Esophagus squamous epithelium (tissue), 5 donors: Measurements from ENCODE around the gene LOXHD1. TPM values are rescaled to one million over a fixed set of nuclear protein-coding genes. Genes with fewer than 3 reads are reported as not detected.
A peak's percentile ranks its signal among the peaks of the same experiment; 100 is the strongest.

Experiments used
- DNase-seq: peaks from one replicate; lab custom pipeline; 2025; lab: John Stamatoyannopoulos, UW
- H3K27ac ChIP-seq, 4 donors: fragments of 200-600 bp; sonication (generic); one replicate each; pipeline ENCODE4 v1.5.1; 2016 to 2019; ENCODE audit warnings: mild to moderate bottlenecking in 1 of 4
- H3K27me3 ChIP-seq, 4 donors: fragments of 200-600 bp; sonication (generic); 1 replicate in 3 of 4; 2 replicates in 1 of 4; pipeline versions ENCODE4 v1.5.1 to v1.6.0; 2017 to 2021; ENCODE audit warnings: antibody characterized with exemption in 1 of 4
- H3K36me3 ChIP-seq, 3 donors: fragments of 200-600 bp; sonication (generic); one replicate each; pipeline ENCODE4 v1.5.1; 2016 to 2019
- H3K4me1 ChIP-seq, 3 donors: fragments of 200-600 bp; sonication (generic); one replicate each; pipeline ENCODE4 v1.5.1; 2017 to 2019
- H3K4me3 ChIP-seq, 4 donors: fragments of 200-600 bp; sonication (generic); 1 replicate in 3 of 4; 2 replicates in 1 of 4; pipeline ENCODE4 v1.5.1; 2016 to 2019; ENCODE audit warnings: mild to moderate bottlenecking in 2 of 4, moderate library complexity in 1 of 4
- H3K9me3 ChIP-seq, 3 donors: fragments of 200-600 bp; sonication (generic); one replicate each; pipeline ENCODE4 v1.5.1; 2016 to 2019
- POLR2A ChIP-seq, 4 donors: fragments of 450-650 bp; IDR thresholded peaks; one replicate each; pipeline ENCODE4 v1.6.1; 2017; ENCODE audit warnings: antibody characterized with exemption in 4 of 4, mild to moderate bottlenecking in 4 of 4, moderate library complexity in 3 of 4
- WGBS, 2 donors: methylation state at CpG; one replicate each; pipeline ENCODE4 v1.1.5; 2018; 5-methylcytosine and 5-hydroxymethylcytosine counted together
- intact Hi-C: fragments of 100-400 bp; cut with DNase I; formaldehyde crosslinking; loops from one replicate; pipeline ENCODE4 v1.15.0; 2022
- total RNA-seq, 4 donors: library from RNA; depleted of rRNA; stranded (reverse); fragments of >200 nt; gene quantifications; one replicate each; pipeline ENCODE4 v1.1.0, GENCODE V29; 2016
- TF ChIP-seq, protein P1 (sequence below), 6 experiments: fragments of 450-650 bp in 4 of 6; fragments of 200-600 bp in 2 of 6; sonication (generic) in 2 of 6; IDR thresholded peaks; one replicate each; pipeline ENCODE4 v1.5.1; 2016 to 2019; ENCODE audit warnings: antibody characterized with exemption in 6 of 6, mild to moderate bottlenecking in 4 of 6, moderate library complexity in 4 of 6
- donor health status: DM: yes; HTN: yes; CAD: no.

LOXHD1 gene
- total RNA-seq, 4 donors from 2014 or later = 0.19 TPM; not detected in 3

DNA sequence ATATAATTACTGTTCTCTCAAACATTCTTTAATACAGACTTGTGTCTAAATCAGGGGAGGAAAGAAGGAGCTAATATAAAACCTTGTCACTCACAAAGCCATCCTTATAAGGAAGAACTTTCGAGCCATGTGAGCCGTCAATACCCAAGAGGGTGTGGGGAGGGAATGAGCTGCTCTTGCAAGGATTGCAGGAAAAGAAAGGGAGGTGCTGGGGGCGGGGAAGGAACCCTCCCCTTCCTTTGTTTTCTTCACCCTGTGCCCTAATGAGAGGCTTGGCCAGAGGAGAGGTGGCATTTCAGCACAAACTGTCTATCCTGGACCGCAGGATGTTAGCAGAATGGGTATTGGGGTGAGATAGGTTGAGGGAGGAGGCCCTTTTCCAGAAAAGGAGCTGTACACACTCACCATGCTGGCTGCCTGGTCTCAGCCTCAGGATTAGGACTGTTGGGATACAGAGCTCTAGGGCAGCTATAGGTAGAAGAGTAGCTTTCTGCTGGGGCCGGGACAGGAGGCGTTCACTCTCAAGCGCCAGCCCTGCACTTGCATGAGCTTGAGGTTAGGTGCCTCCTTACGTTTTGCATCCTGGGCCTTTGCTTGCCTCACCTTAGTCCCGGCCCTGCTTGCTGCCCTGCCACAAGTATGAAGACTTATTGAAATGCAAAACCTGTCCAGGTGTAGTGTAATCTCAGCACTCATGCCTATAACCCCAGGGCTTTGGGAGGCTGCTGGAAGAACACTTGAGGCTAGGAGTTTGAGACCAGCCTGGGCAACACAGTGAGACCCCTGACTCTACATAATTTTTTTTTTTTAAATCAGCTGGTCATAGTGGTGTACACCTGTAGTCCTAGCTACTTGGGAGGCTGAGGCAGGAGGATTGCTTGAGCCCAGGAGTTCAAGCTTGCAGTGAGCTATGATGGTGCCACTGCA is 190.5 kb downstream of the LOXHD1 start:
- 28 to 39% methylated on average over 4 to 6 of the region's 9 CpGs for WGBS, 2 donors

DNA sequence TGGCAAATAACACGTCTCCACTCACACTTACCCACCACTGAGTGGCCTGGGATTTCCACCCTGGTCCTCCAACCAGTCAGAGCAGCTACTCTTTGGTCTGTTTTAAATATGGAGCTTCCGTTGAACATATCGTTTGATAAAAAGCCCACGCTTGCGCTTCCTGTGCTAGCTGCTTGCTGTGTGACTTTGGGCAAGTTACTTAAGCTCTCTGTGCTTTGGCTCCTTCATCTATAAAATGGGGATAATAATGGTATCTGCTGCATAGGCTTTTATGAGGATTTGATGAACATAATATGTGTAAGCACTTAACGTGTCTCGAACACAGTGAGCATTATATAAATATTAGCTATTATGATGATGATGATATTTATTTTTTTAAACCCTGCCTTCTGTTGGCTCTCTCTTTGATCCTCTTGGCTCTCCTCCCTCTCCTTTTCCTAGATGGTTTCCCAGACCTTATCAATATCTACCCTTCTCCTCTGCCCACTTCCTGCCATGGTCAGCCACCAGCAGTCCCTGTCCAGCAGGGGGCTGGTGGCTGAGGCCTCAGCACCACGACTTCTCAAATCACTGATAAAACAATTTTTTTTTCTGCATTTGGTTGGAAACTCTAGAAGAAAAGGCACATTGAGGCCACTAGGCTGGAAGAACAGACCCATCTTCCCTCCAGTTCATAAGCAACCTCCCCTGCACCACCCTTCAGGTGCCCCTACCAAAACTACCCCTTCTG is 191.9 kb downstream of the LOXHD1 start:
- Histone ChIP-seq H3K4me1 (peaks cover 0 to 55% (median 15%) of the 10 kb centered on the region in 3 donors), H3K27me3 (peaks cover 0 to 12% (median 0%) of the 10 kb centered on the region in 4 donors), H3K27ac (no peak overlapping the region), H3K36me3 (no peaks in the 10 kb centered on the region), H3K9me3 (no peaks in the 10 kb centered on the region), H3K4me3 (no peak overlapping the region)
- 69 to 76% methylated on average over 8 of the region's 8 CpGs for WGBS, 2 donors
- no peak for TF ChIP-seq POLR2A (IDR thresholded peaks at IDR 0.05)
- TF ChIP-seq, protein P1, sequence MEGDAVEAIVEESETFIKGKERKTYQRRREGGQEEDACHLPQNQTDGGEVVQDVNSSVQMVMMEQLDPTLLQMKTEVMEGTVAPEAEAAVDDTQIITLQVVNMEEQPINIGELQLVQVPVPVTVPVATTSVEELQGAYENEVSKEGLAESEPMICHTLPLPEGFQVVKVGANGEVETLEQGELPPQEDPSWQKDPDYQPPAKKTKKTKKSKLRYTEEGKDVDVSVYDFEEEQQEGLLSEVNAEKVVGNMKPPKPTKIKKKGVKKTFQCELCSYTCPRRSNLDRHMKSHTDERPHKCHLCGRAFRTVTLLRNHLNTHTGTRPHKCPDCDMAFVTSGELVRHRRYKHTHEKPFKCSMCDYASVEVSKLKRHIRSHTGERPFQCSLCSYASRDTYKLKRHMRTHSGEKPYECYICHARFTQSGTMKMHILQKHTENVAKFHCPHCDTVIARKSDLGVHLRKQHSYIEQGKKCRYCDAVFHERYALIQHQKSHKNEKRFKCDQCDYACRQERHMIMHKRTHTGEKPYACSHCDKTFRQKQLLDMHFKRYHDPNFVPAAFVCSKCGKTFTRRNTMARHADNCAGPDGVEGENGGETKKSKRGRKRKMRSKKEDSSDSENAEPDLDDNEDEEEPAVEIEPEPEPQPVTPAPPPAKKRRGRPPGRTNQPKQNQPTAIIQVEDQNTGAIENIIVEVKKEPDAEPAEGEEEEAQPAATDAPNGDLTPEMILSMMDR (IDR thresholded peaks at IDR 0.05) = no peak
- intact Hi-C loops = no loop called here
- no peak for DNase-seq

More for the DNA sequence above, 190.5 kb downstream of the LOXHD1 start:
- no peaks in the 10 kb centered on the region for H3K36me3 ChIP-seq
- no peak overlapping the region for H3K4me3 ChIP-seq
- no peak for DNase-seq
- intact Hi-C loops = no loop called here
- H3K27me3 ChIP-seq = peaks cover 0 to 16% (median 0%) of the 10 kb centered on the region in 4 donors
- peak overlapping the region in 1 of 4 donors; percentile 25 for H3K27ac ChIP-seq
- H3K9me3 ChIP-seq = no peaks in the 10 kb centered on the region
- TF ChIP-seq, protein P1 (IDR thresholded peaks at IDR 0.05) = no peak
- TF ChIP-seq POLR2A (IDR thresholded peaks at IDR 0.05) = no peak
- H3K4me1 ChIP-seq = peaks cover 0 to 57% (median 15%) of the 10 kb centered on the region in 3 donors

DNA sequence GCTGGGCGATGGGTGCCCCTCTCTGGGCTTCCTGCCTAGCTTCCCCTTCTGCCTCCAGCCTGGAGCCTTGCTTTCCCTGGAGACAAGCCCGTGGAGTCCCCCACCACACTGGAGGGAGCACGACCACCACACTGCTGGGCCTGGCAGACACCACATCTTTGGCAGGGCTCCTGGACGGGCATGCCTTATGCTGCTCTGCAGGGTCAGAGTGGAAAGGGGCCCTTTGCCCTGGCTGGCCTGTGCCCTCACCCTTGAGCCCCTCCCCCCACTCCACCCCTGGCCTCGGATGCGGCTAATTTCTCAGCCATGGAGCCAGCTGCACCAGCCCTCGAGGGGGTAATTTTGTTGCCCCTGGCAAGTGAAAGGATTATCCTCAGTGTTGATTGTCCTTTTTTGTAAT is 194.5 kb downstream of the LOXHD1 start:
- peaks cover 0 to 16% (median 0%) of the 10 kb centered on the region in 3 donors for H3K36me3 ChIP-seq
- no peak for DNase-seq
- TF ChIP-seq, protein P1 (IDR thresholded peaks at IDR 0.05) = no peak

DNA sequence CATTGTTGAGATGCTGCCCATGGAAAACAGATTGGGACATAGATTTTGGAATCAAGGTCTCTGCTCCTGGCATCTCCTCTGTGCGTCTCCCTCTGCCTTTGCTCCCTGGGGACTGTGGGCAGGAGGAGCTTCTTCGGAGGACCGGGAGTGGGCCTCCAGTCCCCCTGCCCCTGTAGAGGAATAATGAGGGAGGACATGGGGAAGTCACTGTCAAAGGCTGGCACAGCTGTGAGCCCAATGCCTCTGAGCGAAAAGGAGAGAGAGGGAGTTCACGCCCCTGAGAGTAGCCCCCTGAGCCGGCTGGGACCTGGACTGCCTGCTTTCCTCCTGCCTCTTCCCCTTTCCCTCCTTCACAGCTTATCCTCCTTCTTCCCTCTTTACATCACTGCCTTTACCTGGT is 195.0 kb downstream of the LOXHD1 start:
- TF ChIP-seq, protein P1 (IDR thresholded peaks at IDR 0.05) = no peak
- TF ChIP-seq POLR2A (IDR thresholded peaks at IDR 0.05) = no peak
- Histone ChIP-seq H3K27ac (no peak overlapping the region), H3K9me3 (no peaks in the 10 kb centered on the region), H3K4me1 (peaks cover 0 to 24% (median 6%) of the 10 kb centered on the region in 3 donors), H3K36me3 (peaks cover 0 to 21% (median 0%) of the 10 kb centered on the region in 3 donors), H3K27me3 (no peaks in the 10 kb centered on the region), H3K4me3 (no peak overlapping the region)
- 78 to 88% methylated on average over 3 to 4 of the region's 6 CpGs for WGBS, 2 donors
- intact Hi-C loops = no loop called here
- no peak for DNase-seq

More for the DNA sequence above, 194.5 kb downstream of the LOXHD1 start:
- intact Hi-C loops = no loop called here
- Histone ChIP-seq H3K27me3 (peaks cover 0 to 1% (median 0%) of the 10 kb centered on the region in 4 donors), H3K9me3 (no peaks in the 10 kb centered on the region), H3K4me1 (peaks cover 0 to 29% (median 6%) of the 10 kb centered on the region in 3 donors), H3K27ac (no peak overlapping the region), H3K4me3 (no peak overlapping the region)
- WGBS, 2 donors = 27 to 58% methylated on average over 3 to 7 of the region's 7 CpGs
